ENCODE data around the gene LAMTOR3. TPM values are rescaled to one million over a fixed set of nuclear protein-coding genes. Genes with fewer than 3 reads are reported as not detected.
A peak's percentile ranks its signal among the peaks of the same experiment; 100 is the strongest.

The LAMTOR3 gene
- total RNA-seq, 1 donor, result 69.9 TPM

- H3K4me3 ChIP-seq (ENCODE audit: low read depth, low read length), result no peak overlapping the region
- TF ChIP-seq, protein P1, sequence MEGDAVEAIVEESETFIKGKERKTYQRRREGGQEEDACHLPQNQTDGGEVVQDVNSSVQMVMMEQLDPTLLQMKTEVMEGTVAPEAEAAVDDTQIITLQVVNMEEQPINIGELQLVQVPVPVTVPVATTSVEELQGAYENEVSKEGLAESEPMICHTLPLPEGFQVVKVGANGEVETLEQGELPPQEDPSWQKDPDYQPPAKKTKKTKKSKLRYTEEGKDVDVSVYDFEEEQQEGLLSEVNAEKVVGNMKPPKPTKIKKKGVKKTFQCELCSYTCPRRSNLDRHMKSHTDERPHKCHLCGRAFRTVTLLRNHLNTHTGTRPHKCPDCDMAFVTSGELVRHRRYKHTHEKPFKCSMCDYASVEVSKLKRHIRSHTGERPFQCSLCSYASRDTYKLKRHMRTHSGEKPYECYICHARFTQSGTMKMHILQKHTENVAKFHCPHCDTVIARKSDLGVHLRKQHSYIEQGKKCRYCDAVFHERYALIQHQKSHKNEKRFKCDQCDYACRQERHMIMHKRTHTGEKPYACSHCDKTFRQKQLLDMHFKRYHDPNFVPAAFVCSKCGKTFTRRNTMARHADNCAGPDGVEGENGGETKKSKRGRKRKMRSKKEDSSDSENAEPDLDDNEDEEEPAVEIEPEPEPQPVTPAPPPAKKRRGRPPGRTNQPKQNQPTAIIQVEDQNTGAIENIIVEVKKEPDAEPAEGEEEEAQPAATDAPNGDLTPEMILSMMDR (IDR thresholded peaks at IDR 0.05; ENCODE audit: insufficient read depth, low read length), result no peak
- no peak for DNase-seq (ENCODE audit: low read depth)
These were observed 23.3 kb upstream of the LAMTOR3 start for GRCh38 chr4:99917575-99917974.

- no peak overlapping the region for H3K4me3 ChIP-seq (ENCODE audit: low read depth, low read length)
- TF ChIP-seq, protein P1 (IDR thresholded peaks at IDR 0.05; ENCODE audit: insufficient read depth, low read length), result no peak
- DNase-seq (ENCODE audit: low read depth), result no peak
These were observed 21.2 kb upstream of the LAMTOR3 start for GRCh38 chr4:99915449-99915848.

DNA sequence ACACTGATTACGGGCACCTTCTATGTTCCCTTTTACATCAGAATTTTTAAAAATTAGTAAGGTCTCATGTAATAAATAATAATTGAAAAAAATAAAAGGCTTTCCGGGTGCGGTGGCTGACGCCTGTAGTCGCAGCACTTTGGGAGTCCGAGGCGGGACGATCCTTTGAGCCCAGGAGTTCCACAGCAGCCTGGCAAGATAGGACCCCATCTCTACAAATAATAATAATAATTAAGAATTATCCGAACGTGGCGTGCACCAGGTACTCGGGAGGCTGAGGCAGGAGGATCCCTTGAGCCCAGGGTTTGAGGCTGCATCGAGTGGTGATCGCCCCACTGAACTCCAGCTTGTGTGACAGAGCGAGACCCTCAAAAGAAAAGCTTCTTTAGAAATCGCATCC lies 771 bp upstream of the LAMTOR3 start:
- peak overlapping the region; percentile 66 for H3K4me3 ChIP-seq (ENCODE audit: low read depth, low read length)
- TF ChIP-seq, protein P1 (IDR thresholded peaks at IDR 0.05; ENCODE audit: insufficient read depth, low read length), result no peak
- no peak for DNase-seq (ENCODE audit: low read depth)

DNA sequence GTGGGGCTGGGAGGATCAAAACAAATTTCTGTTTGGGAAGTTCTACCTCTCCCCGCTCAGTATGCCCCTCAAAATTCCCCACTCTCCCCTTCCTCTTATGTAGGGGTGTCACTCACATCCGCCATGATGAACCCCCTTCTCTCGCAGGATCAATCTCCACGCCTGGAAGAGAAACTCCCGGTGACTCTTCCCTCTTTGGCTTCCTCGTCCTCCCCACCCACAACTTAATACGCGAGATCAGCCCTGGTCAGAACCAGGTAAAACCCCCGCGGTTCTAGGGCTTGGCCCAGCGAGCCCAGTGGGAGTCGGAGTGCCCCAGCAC lies 427 bp downstream of the LAMTOR3 start:
- TF ChIP-seq, protein P1 (IDR thresholded peaks at IDR 0.05; ENCODE audit: insufficient read depth, low read length), result no peak
- no peak for DNase-seq (ENCODE audit: low read depth)
- peak overlapping the region; percentile 91 for H3K4me3 ChIP-seq (ENCODE audit: low read depth, low read length)

GRCh38 chr4:99893029-99893428 lies 1.2 kb downstream of the LAMTOR3 start:
- TF ChIP-seq, protein P1 (IDR thresholded peaks at IDR 0.05; ENCODE audit: insufficient read depth, low read length), result no peak
- no peak for DNase-seq (ENCODE audit: low read depth)
- H3K4me3 ChIP-seq (ENCODE audit: low read depth, low read length), result peak overlapping the region; percentile 91

GRCh38 chr4:99891351-99891750 lies 2.9 kb downstream of the LAMTOR3 start:
- DNase-seq (ENCODE audit: low read depth), result no peak
- no peak overlapping the region for H3K4me3 ChIP-seq (ENCODE audit: low read depth, low read length)
- TF ChIP-seq, protein P1 (IDR thresholded peaks at IDR 0.05; ENCODE audit: insufficient read depth, low read length), result no peak

- TF ChIP-seq, protein P1 (IDR thresholded peaks at IDR 0.05; ENCODE audit: insufficient read depth, low read length), result no peak
- H3K4me3 ChIP-seq (ENCODE audit: low read depth, low read length), result no peak overlapping the region
- peak; percentile 63 for DNase-seq (ENCODE audit: low read depth)
These were observed 6.4 kb downstream of the LAMTOR3 start for GRCh38 chr4:99887837-99888236.
